GM13976 (cell line): ENCODE measurements around the gene TSPAN31.
"Not testable (repeated sequence)": the region's sequence is repeated elsewhere in the genome, so short reads cannot be mapped to it uniquely, and the experiment has no call there.

Experiments used
- DNase-seq: peaks from one replicate; pipeline ENCODE4 v3.0.0; 2012; ENCODE audit warnings: low spot score
- CTCF ChIP-seq: IDR thresholded peaks from 2 replicates; pipeline ENCODE4 v1.5.1; 2012; ENCODE audit warnings: borderline replicate concordance, mild to moderate bottlenecking; ENCODE audit not compliant: insufficient read depth; ENCODE audit errors: extremely low read depth, missing control alignments, control extremely low read depth
- in situ Hi-C: fragments of 300-500 bp; cut with MboI; formaldehyde crosslinking; loops from one replicate; pipeline ENCODE4 v1.12.0; 2022; ENCODE audit warnings: low sequenced_read_pairs, mixed read lengths, inconsistent platforms; ENCODE audit not compliant: unreplicated experiment

TSPAN31 gene

GRCh38 chr12:57717846-57718640 is 26.8 kb upstream of the TSPAN31 start:
- no peak for DNase-seq
- in situ Hi-C loops: no loop called here
- TF ChIP-seq CTCF: no peak

GRCh38 chr12:57718641-57719528 is 26.0 kb upstream of the TSPAN31 start:
- in situ Hi-C loops: no loop called here
- no peak for TF ChIP-seq CTCF
- peak; percentile 14 for DNase-seq

GRCh38 chr12:57719777-57720605 is 24.8 kb upstream of the TSPAN31 start:
- no peak for TF ChIP-seq CTCF
- in situ Hi-C loops: no loop called here
- peak; percentile 26 for DNase-seq

GRCh38 chr12:57720606-57721595 is 23.9 kb upstream of the TSPAN31 start:
- in situ Hi-C loops: no loop called here
- TF ChIP-seq CTCF: no peak
- peak; percentile 27 for DNase-seq

- peak; percentile 20 for DNase-seq
- in situ Hi-C loops: not testable (repeated sequence)
Measured at GRCh38 chr12:57721846-57722608, 22.8 kb upstream of the TSPAN31 start.
